ENCODE data around the gene BAIAP2L1.

- TF ChIP-seq, protein P1, sequence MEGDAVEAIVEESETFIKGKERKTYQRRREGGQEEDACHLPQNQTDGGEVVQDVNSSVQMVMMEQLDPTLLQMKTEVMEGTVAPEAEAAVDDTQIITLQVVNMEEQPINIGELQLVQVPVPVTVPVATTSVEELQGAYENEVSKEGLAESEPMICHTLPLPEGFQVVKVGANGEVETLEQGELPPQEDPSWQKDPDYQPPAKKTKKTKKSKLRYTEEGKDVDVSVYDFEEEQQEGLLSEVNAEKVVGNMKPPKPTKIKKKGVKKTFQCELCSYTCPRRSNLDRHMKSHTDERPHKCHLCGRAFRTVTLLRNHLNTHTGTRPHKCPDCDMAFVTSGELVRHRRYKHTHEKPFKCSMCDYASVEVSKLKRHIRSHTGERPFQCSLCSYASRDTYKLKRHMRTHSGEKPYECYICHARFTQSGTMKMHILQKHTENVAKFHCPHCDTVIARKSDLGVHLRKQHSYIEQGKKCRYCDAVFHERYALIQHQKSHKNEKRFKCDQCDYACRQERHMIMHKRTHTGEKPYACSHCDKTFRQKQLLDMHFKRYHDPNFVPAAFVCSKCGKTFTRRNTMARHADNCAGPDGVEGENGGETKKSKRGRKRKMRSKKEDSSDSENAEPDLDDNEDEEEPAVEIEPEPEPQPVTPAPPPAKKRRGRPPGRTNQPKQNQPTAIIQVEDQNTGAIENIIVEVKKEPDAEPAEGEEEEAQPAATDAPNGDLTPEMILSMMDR (IDR thresholded peaks at IDR 0.05; ENCODE audit: extremely low read depth in 1 of 2, insufficient read depth in 1 of 2, low read depth in 1 of 2, low read length in 2 of 2) = no peak
- TF ChIP-seq EZH2 (IDR thresholded peaks at IDR 0.05; ENCODE audit: borderline replicate concordance, low read depth, low read length, severe bottlenecking) (no peak), POLR2A (IDR thresholded peaks at IDR 0.05; ENCODE audit: low read depth, low read length) (no peak), POLR2AphosphoS5 (IDR thresholded peaks at IDR 0.05; ENCODE audit: insufficient read depth, low read depth, low read length) (no peak), JUN (IDR thresholded peaks at IDR 0.05; ENCODE audit: borderline replicate concordance, insufficient read depth, insufficient read length, low read depth) (no peak), FOS (IDR thresholded peaks at IDR 0.05; ENCODE audit: borderline replicate concordance, insufficient read depth, low read length) (no peak), MYC (IDR thresholded peaks at IDR 0.05; ENCODE audit: low read depth, low read length) (no peak), GATA2 (IDR thresholded peaks at IDR 0.05; ENCODE audit: insufficient read depth, insufficient read length, low read depth, low read length) (no peak)
- TF ChIP-seq, protein P2, sequence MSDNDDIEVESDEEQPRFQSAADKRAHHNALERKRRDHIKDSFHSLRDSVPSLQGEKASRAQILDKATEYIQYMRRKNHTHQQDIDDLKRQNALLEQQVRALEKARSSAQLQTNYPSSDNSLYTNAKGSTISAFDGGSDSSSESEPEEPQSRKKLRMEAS (IDR thresholded peaks at IDR 0.05; ENCODE audit: insufficient read depth, insufficient read length) = no peak
Observed at GRCh38 chr7:98242342-98242741, 158.5 kb downstream of the BAIAP2L1 start.

Measured in endothelial cell of umbilical vein (primary cell).